ENCODE measurements around the gene PRKCA. TPM values are rescaled to one million over a fixed set of nuclear protein-coding genes. Genes with fewer than 3 reads are reported as not detected.

Gene PRKCA
- total and polyA plus RNA-seq, 2 of the 13 experiments (the other 11 are each of a cell fraction or from before 2014, with no cell fraction given) = 18.5 to 21.5 TPM

DNA sequence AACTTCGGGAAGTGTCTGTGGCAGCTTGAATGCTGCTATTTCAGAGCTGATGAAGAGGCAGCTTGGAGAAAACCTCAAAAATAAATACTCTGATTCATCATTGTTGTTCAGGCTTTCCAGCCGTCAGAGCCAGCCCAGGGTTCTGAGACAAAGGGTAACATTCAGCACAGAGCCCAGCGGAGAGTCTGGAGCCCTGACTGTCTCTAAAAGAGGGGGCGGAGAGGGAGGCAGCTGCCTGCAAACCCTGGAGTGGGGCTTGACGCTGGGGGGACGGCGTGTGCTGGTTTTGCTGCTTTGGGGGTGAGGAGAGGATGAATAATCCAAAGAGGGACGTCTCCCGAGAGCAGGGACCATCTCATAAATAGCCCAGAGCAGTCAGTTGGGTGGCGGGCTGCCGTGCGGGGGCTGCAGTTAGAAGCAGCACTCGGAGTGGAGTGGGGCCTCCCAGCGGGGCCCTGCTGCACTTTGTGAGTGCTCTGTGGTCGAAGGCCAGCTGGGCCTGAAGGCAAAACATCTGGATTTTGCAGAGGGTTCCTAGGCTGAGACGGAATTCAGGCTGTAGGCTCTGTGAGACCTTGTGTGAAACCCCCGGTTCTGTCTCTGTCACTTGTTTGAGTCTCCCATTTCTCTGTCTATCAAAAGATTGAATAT is 237.8 kb downstream of the PRKCA start (continued):
- TF ChIP-seq, protein P1, sequence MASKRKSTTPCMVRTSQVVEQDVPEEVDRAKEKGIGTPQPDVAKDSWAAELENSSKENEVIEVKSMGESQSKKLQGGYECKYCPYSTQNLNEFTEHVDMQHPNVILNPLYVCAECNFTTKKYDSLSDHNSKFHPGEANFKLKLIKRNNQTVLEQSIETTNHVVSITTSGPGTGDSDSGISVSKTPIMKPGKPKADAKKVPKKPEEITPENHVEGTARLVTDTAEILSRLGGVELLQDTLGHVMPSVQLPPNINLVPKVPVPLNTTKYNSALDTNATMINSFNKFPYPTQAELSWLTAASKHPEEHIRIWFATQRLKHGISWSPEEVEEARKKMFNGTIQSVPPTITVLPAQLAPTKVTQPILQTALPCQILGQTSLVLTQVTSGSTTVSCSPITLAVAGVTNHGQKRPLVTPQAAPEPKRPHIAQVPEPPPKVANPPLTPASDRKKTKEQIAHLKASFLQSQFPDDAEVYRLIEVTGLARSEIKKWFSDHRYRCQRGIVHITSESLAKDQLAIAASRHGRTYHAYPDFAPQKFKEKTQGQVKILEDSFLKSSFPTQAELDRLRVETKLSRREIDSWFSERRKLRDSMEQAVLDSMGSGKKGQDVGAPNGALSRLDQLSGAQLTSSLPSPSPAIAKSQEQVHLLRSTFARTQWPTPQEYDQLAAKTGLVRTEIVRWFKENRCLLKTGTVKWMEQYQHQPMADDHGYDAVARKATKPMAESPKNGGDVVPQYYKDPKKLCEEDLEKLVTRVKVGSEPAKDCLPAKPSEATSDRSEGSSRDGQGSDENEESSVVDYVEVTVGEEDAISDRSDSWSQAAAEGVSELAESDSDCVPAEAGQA (IDR thresholded peaks at IDR 0.05; ENCODE audit: low read depth) = no peak
- TF ChIP-seq, protein P1 (CRISPR knock-in tag; IDR thresholded peaks at IDR 0.05; ENCODE audit: borderline replicate concordance) = no peak
- no peak for TF ChIP-seq SOX6 (IDR thresholded peaks at IDR 0.05)
- TF ChIP-seq SOX6 (CRISPR knock-in tag; IDR thresholded peaks at IDR 0.05) = no peak
- TF ChIP-seq DR1 (CRISPR knock-in tag; IDR thresholded peaks at IDR 0.05) = no peak
- no peak for TF ChIP-seq ZNF121 (CRISPR knock-in tag; IDR thresholded peaks at IDR 0.05)
- TF ChIP-seq ATF1 (CRISPR knock-in tag; IDR thresholded peaks at IDR 0.05) = no peak
- TF ChIP-seq MTA1 (CRISPR knock-in tag; IDR thresholded peaks at IDR 0.05; ENCODE audit: borderline replicate concordance) = 0 out of 2 replicates have a peak, but pooled peaks have one; percentile 30
- no peak for TF ChIP-seq MXI1 (IDR thresholded peaks at IDR 0.05; ENCODE audit: borderline replicate concordance, low read depth, low read length)
- TF ChIP-seq SNAPC4 (CRISPR knock-in tag; IDR thresholded peaks at IDR 0.05) = no peak
- no peak for TF ChIP-seq MAFF (IDR thresholded peaks at IDR 0.05; ENCODE audit: low read depth, low read length)
- peak; percentile 31; the same call in 1 of the 2 replicates for TF ChIP-seq ZMYM3 (CRISPR knock-in tag; IDR thresholded peaks at IDR 0.05)
- TF ChIP-seq BCLAF1 (IDR thresholded peaks at IDR 0.05) = no peak
- TF ChIP-seq HNRNPH1 (optimal IDR thresholded peaks at IDR 0.05; ENCODE audit: low read depth, low read length) = no peak
- TF ChIP-seq HDAC1 (CRISPR knock-in tag; IDR thresholded peaks at IDR 0.05) = peak; percentile 28; the same call in 1 of the 2 replicates
- no peak for TF ChIP-seq U2AF2 (IDR thresholded peaks at IDR 0.05; ENCODE audit: low read depth, low read length)
- TF ChIP-seq MBNL3 (CRISPR knock-in tag; conservative IDR thresholded peaks at IDR 0.05) = no peak
- TF ChIP-seq ARNT (IDR thresholded peaks at IDR 0.05) = no peak

All from HepG2 (cell line).